ENCODE results near the gene CENPM.

GRCh38 chr22:41898645-41899044 is 48.3 kb downstream of the CENPM start:
- TF ChIP-seq POLR2AphosphoS5 (IDR thresholded peaks at IDR 0.05) (no peak), EP300 (conservative IDR thresholded peaks at IDR 0.05; ENCODE audit: poor library complexity, severe bottlenecking) (no peak), CTCF (IDR thresholded peaks at IDR 0.05; ENCODE audit: poor library complexity, severe bottlenecking) (no peak), EZH2 (IDR thresholded peaks at IDR 0.05; ENCODE audit: borderline replicate concordance, insufficient read depth, low read length, poor library complexity, severe bottlenecking) (no peak), REST (IDR thresholded peaks at IDR 0.05; ENCODE audit: borderline replicate concordance) (no peak), MXI1 (conservative IDR thresholded peaks at IDR 0.05; ENCODE audit: poor library complexity, severe bottlenecking) (no peak)

Data from neural cell (in vitro differentiated cells).